H54 (cell line): ENCODE data around the gene SORBS2.

Experiments used
- DNase-seq: peaks from one replicate; pipeline ENCODE4 v3.0.0; 2011; ENCODE audit warnings: low spot score, mixed read lengths; ENCODE audit not compliant: insufficient read length
- FAIRE-seq: peaks from 3 replicates; lab custom pipeline; 2011; peaks lifted over from hg19 to GRCh38; lab: Jason Lieb, UNC
- POLR2A ChIP-seq: IDR thresholded peaks from 2 replicates; pipeline ENCODE4 v1.6.1; 2011; ENCODE audit warnings: low read depth, mild to moderate bottlenecking, low read length

SORBS2 gene

GRCh38 chr4:185554365-185555126 lies 257.4 kb downstream of the SORBS2 start:
- DNase-seq (no peak), FAIRE-seq (no peak)
- TF ChIP-seq POLR2A: no peak

GRCh38 chr4:185552254-185552653 lies 259.7 kb downstream of the SORBS2 start:
- no peak for DNase-seq
- TF ChIP-seq POLR2A: no peak
- FAIRE-seq: no peak

GRCh38 chr4:185550933-185551332 lies 261.1 kb downstream of the SORBS2 start:
- DNase-seq (no peak), FAIRE-seq (no peak)
- TF ChIP-seq POLR2A: no peak

- DNase-seq: no peak
- TF ChIP-seq POLR2A: no peak
- FAIRE-seq: no peak
Measured at GRCh38 chr4:185549095-185549639, 262.8 kb downstream of the SORBS2 start.

GRCh38 chr4:185548587-185548986 lies 263.4 kb downstream of the SORBS2 start:
- DNase-seq: no peak
- no peak for TF ChIP-seq POLR2A
- FAIRE-seq: no peak

- no peak for TF ChIP-seq POLR2A
- FAIRE-seq: no peak
- no peak for DNase-seq
Measured at GRCh38 chr4:185546335-185546734, 265.7 kb downstream of the SORBS2 start.

GRCh38 chr4:185542626-185543315 lies 269.2 kb downstream of the SORBS2 start:
- TF ChIP-seq POLR2A: no peak
- DNase-seq (no peak), FAIRE-seq (no peak)

- no peak for DNase-seq
- no peak for TF ChIP-seq POLR2A
- no peak for FAIRE-seq
Measured at GRCh38 chr4:185541251-185541727, 270.7 kb downstream of the SORBS2 start.

- DNase-seq: no peak
Measured at GRCh38 chr4:185540487-185541120, 271.4 kb downstream of the SORBS2 start.

GRCh38 chr4:185540040-185540439 lies 272.0 kb downstream of the SORBS2 start:
- FAIRE-seq: no peak
- DNase-seq: no peak
- no peak for TF ChIP-seq POLR2A

More at GRCh38 chr4:185540487-185541120, 271.4 kb downstream of the SORBS2 start:
- no peak for FAIRE-seq
- no peak for TF ChIP-seq POLR2A

GRCh38 chr4:185538806-185539205 lies 273.2 kb downstream of the SORBS2 start:
- no peak for FAIRE-seq
- TF ChIP-seq POLR2A: no peak
- no peak for DNase-seq

GRCh38 chr4:185536411-185536709 lies 275.6 kb downstream of the SORBS2 start:
- TF ChIP-seq POLR2A: no peak
- DNase-seq (no peak), FAIRE-seq (no peak)

GRCh38 chr4:185535612-185536410 lies 276.2 kb downstream of the SORBS2 start:
- no peak for TF ChIP-seq POLR2A
- FAIRE-seq (no peak), DNase-seq (no peak)
